H9 (cell line): ENCODE measurements around the gene ABCB11. TPM values are rescaled to one million over a fixed set of nuclear protein-coding genes. Genes with fewer than 3 reads are reported as not detected.

Experiments
- DNase-seq: peaks from one replicate; pipeline ENCODE4 v3.0.0-alpha.2; 2017
- H2AFZ ChIP-seq: one replicate; pipeline ENCODE4 v1.6.1; 2013; ENCODE audit warnings: mild to moderate bottlenecking, low read length, control low read depth, moderate library complexity
- H2AK5ac ChIP-seq: 2 replicates; pipeline ENCODE4 v1.6.1; 2013; ENCODE audit warnings: low read length, control low read depth, mixed read lengths; ENCODE audit not compliant: insufficient read length
- H2BK120ac ChIP-seq: one replicate; pipeline ENCODE4 v1.6.1; 2013; ENCODE audit warnings: low read depth, mild to moderate bottlenecking, low read length, control low read depth, inconsistent platforms; ENCODE audit not compliant: poor library complexity, severe bottlenecking
- H2BK12ac ChIP-seq: 2 replicates; pipeline ENCODE4 v1.6.1; 2013; ENCODE audit warnings: low read length, control low read depth, mixed read lengths, low read depth; ENCODE audit not compliant: insufficient read length
- H2BK15ac ChIP-seq: 2 replicates; pipeline ENCODE4 v1.6.1; 2013; ENCODE audit warnings: low read depth, low read length, control low read depth
- H2BK20ac ChIP-seq: one replicate; pipeline ENCODE4 v1.6.1; 2013; ENCODE audit warnings: low read depth, mild to moderate bottlenecking, low read length, control low read depth, inconsistent platforms; ENCODE audit not compliant: poor library complexity, severe bottlenecking
- H2BK5ac ChIP-seq: 2 replicates; pipeline ENCODE4 v1.6.1; 2013; ENCODE audit warnings: low read length, control low read depth, mixed read lengths; ENCODE audit not compliant: insufficient read length
- H3K14ac ChIP-seq: 2 replicates; pipeline ENCODE4 v1.6.1; 2013; ENCODE audit warnings: low read length, control low read depth; ENCODE audit not compliant: insufficient read depth
- H3K18ac ChIP-seq: 2 replicates; pipeline ENCODE4 v1.6.1; 2013; ENCODE audit warnings: low read depth, mild to moderate bottlenecking, mixed read lengths, low read length, control low read depth; ENCODE audit not compliant: insufficient read length
- H3K23ac ChIP-seq: 2 replicates; pipeline ENCODE4 v1.6.1; 2013; ENCODE audit warnings: low read length, control low read depth, mixed read lengths, low read depth; ENCODE audit not compliant: insufficient read length
- H3K23me2 ChIP-seq: 2 replicates; pipeline ENCODE4 v1.6.1; 2013; ENCODE audit warnings: low read depth, mild to moderate bottlenecking, mixed read lengths, low read length, control low read depth; ENCODE audit not compliant: insufficient read length, poor library complexity, severe bottlenecking
- H3K27ac ChIP-seq: 2 replicates; pipeline ENCODE4 v1.5.1; 2013; ENCODE audit warnings: low read length, control low read depth, mixed read lengths, low read depth; ENCODE audit not compliant: insufficient read length
- H3K27me3 ChIP-seq: 2 replicates; pipeline ENCODE4 v1.6.1; 2013; ENCODE audit warnings: low read length, control low read depth, inconsistent platforms; ENCODE audit not compliant: insufficient read depth
- H3K4ac ChIP-seq: 2 replicates; pipeline ENCODE4 v1.6.1; 2013; ENCODE audit warnings: low read depth, mild to moderate bottlenecking, control low read depth, inconsistent platforms, low read length, moderate library complexity
- H3K4me1 ChIP-seq: 2 replicates; pipeline ENCODE4 v1.6.1; 2013; ENCODE audit warnings: low read length, control low read depth, inconsistent platforms; ENCODE audit not compliant: insufficient read depth
- H3K4me2 ChIP-seq: 2 replicates; pipeline ENCODE4 v1.6.1; 2013; ENCODE audit warnings: low read length, control low read depth, mixed read lengths; ENCODE audit not compliant: insufficient read length, insufficient read depth
- H3K56ac ChIP-seq: 2 replicates; pipeline ENCODE4 v1.6.1; 2013; ENCODE audit warnings: low read depth, mild to moderate bottlenecking, mixed read lengths, low read length, control low read depth; ENCODE audit not compliant: insufficient read length
- H3K79me1 ChIP-seq: 2 replicates; pipeline ENCODE4 v1.6.1; 2013; ENCODE audit warnings: low read depth, mild to moderate bottlenecking, moderate library complexity, low read length, control low read depth, inconsistent platforms; ENCODE audit not compliant: insufficient read depth, poor library complexity, severe bottlenecking
- H3K79me2 ChIP-seq: 2 replicates; pipeline ENCODE4 v1.6.1; 2013; ENCODE audit warnings: low read length, control low read depth, inconsistent platforms; ENCODE audit not compliant: insufficient read depth
- H3K9ac ChIP-seq: 2 replicates; pipeline ENCODE4 v1.6.1; 2013; ENCODE audit warnings: low read length, control low read depth, mixed read lengths; ENCODE audit not compliant: insufficient read length; ENCODE audit errors: extremely low read depth
- H3K9me3 ChIP-seq: one replicate; pipeline ENCODE4 v1.6.1; 2013; ENCODE audit warnings: low read depth, low read length, inconsistent platforms; ENCODE audit not compliant: control insufficient read depth
- H3T11ph ChIP-seq: one replicate; pipeline ENCODE4 v1.6.1; 2013; ENCODE audit warnings: mild to moderate bottlenecking, low read length, control low read depth, inconsistent platforms
- H4K20me1 ChIP-seq: one replicate; pipeline ENCODE4 v1.6.1; 2013; ENCODE audit not compliant: control insufficient read depth, insufficient read length, insufficient read depth
- H4K5ac ChIP-seq: 2 replicates; pipeline ENCODE4 v1.6.1; 2013; ENCODE audit warnings: low read depth, mild to moderate bottlenecking, mixed read lengths, low read length, control low read depth; ENCODE audit not compliant: insufficient read length
- H4K8ac ChIP-seq: replicated peaks from 2 replicates; pipeline ENCODE4 v1.6.1; 2013; ENCODE audit warnings: low read length, control low read depth, mixed read lengths, low read depth; ENCODE audit not compliant: insufficient read length
- H4K91ac ChIP-seq: 2 replicates; pipeline ENCODE4 v1.6.1; 2013; ENCODE audit warnings: low read depth, mild to moderate bottlenecking, moderate library complexity, mixed read lengths, low read length, control low read depth; ENCODE audit not compliant: insufficient read length
- H3K27ac Mint-ChIP-seq, 3 experiments: 2 replicates in 2 of 3; 3 replicates in 1 of 3; pipeline ENCODE4 v1.8.0; 2020 to 2021; ENCODE audit warnings: mixed read lengths in 3 of 3, mild to moderate bottlenecking in 1 of 3, moderate library complexity in 1 of 3
- H3K27me3 Mint-ChIP-seq: 2 replicates; pipeline ENCODE4 v1.8.0; 2021; ENCODE audit warnings: low read depth, mild to moderate bottlenecking, moderate library complexity, mixed read lengths
- H3K36me3 Mint-ChIP-seq, 3 experiments: 2 replicates in 2 of 3; 3 replicates in 1 of 3; pipeline ENCODE4 v1.8.0; 2020 to 2021; ENCODE audit warnings: low read depth in 3 of 3, mixed read lengths in 3 of 3; ENCODE audit not compliant: insufficient read depth in 1 of 3
- H3K4me1 Mint-ChIP-seq, 2 experiments: 2 replicates each; pipeline ENCODE4 v1.8.0; 2020; ENCODE audit warnings: mixed read lengths in 2 of 2
- H3K4me3 Mint-ChIP-seq, 2 experiments: 2 replicates in 1 of 2; 3 replicates in 1 of 2; pipeline ENCODE4 v1.8.0; 2020 to 2021; ENCODE audit warnings: mild to moderate bottlenecking in 2 of 2, mixed read lengths in 2 of 2, moderate library complexity in 1 of 2
- H3K9me3 Mint-ChIP-seq, 2 experiments: 2 replicates in 1 of 2; 3 replicates in 1 of 2; pipeline ENCODE4 v1.8.0; 2020; ENCODE audit warnings: mild to moderate bottlenecking in 2 of 2, mixed read lengths in 2 of 2, moderate library complexity in 1 of 2
- WGBS: extraction: QIAGEN DNeasy Blood & Tissue Kit; methylation state at CpG from one replicate; pipeline ENCODE4 v1.1.7; 2013; ENCODE audit warnings: missing lambda C conversion rate, low lambda C conversion rate, mixed read lengths; ENCODE audit not compliant: insufficient read length; ENCODE audit errors: extremely low coverage; 5-methylcytosine and 5-hydroxymethylcytosine counted together
- total RNA-seq: library from RNA; stranded (reverse); gene quantifications from 2 replicates; pipeline ENCODE4 v1.2.1, GENCODE V29; 2021
- TF ChIP-seq, protein P1 (sequence below): fragments of 200-600 bp; sonication (generic); conservative IDR thresholded peaks from 3 replicates; pipeline ENCODE4 v1.8.0; 2021; ENCODE audit warnings: antibody characterized with exemption, mild to moderate bottlenecking

The ABCB11 gene
- total RNA-seq, 1 experiment from 2014 or later, result not detected

DNA sequence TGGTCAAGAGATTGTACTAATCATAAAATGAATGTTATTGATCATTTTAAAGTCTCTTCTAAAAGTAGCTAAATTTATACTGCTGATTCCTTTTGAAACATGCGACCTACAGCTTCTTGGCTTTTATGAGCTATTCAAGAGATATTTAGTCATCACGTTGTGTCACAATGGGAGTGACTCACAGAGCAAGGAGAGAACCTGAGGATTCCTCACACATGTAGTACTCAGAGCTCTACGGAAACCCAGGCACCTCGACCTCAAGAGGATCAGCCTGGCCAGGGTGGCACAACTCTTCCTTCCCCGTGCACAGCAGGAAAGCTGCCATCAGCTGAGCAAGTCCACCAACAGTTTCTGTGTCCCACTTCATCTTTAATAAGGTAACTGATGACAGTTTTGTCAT is 38.2 kb upstream of the ABCB11 start, which contains the start of gene DHRS9:
Gene DHRS9 (plus strand): TSS at position 223 of the 400 bp plus-strand sequence. CDS start 12,019 bp downstream, outside the sequence.
- no peak within 1 kb of the TSS for H3K9ac ChIP-seq
- H3K9me3 Mint-ChIP-seq, result no peaks in the 10 kb centered on the region
- H3K56ac ChIP-seq, result no peak within 1 kb of the TSS
- no peak within 1 kb of the TSS for H3K27ac Mint-ChIP-seq
- H3K4me2 ChIP-seq, result no peak within 1 kb of the TSS
- no peak within 1 kb of the TSS for H2BK15ac ChIP-seq
- H3K79me1 ChIP-seq, result no peaks in the 10 kb centered on the region
- no peaks in the 10 kb centered on the region for H3K4me1 ChIP-seq
- no peak within 1 kb of the TSS for H2AFZ ChIP-seq
- no CpG with 5 or more reads among the region's 5 CpGs for WGBS
- H3K27me3 ChIP-seq, result no peaks in the 10 kb centered on the region
- no peak within 1 kb of the TSS for H3K27ac ChIP-seq
- H3K27me3 Mint-ChIP-seq, result no peaks in the 10 kb centered on the region
- H2BK20ac ChIP-seq, result no peak within 1 kb of the TSS
- no peak within 1 kb of the TSS for H3K4ac ChIP-seq
- H4K8ac ChIP-seq, result no peak within 1 kb of the TSS
- TF ChIP-seq, protein P1, sequence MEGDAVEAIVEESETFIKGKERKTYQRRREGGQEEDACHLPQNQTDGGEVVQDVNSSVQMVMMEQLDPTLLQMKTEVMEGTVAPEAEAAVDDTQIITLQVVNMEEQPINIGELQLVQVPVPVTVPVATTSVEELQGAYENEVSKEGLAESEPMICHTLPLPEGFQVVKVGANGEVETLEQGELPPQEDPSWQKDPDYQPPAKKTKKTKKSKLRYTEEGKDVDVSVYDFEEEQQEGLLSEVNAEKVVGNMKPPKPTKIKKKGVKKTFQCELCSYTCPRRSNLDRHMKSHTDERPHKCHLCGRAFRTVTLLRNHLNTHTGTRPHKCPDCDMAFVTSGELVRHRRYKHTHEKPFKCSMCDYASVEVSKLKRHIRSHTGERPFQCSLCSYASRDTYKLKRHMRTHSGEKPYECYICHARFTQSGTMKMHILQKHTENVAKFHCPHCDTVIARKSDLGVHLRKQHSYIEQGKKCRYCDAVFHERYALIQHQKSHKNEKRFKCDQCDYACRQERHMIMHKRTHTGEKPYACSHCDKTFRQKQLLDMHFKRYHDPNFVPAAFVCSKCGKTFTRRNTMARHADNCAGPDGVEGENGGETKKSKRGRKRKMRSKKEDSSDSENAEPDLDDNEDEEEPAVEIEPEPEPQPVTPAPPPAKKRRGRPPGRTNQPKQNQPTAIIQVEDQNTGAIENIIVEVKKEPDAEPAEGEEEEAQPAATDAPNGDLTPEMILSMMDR, result no peak
- no peaks in the 10 kb centered on the region for H3K79me2 ChIP-seq
- H3K36me3 Mint-ChIP-seq, result no peaks in the 10 kb centered on the region
- H3K9me3 ChIP-seq, result no peaks in the 10 kb centered on the region
- no peak within 1 kb of the TSS for H3K23ac ChIP-seq
- no peak within 1 kb of the TSS for H2AK5ac ChIP-seq
- H3K14ac ChIP-seq, result no peak within 1 kb of the TSS
- no peak within 1 kb of the TSS for H3K18ac ChIP-seq
- H3K23me2 ChIP-seq, result no peaks in the 10 kb centered on the region
- H2BK5ac ChIP-seq, result no peak within 1 kb of the TSS
- H4K20me1 ChIP-seq, result no peaks in the 10 kb centered on the region
- no peak for DNase-seq
- H3K4me1 Mint-ChIP-seq, result peaks cover 0 to 5% of the 10 kb centered on the region in 2 experiments; a peak in 1 of 4 replicates
- H2BK120ac ChIP-seq, result no peak within 1 kb of the TSS
- no peak within 1 kb of the TSS for H3K4me3 Mint-ChIP-seq
- no peak within 1 kb of the TSS for H4K5ac ChIP-seq
- H4K91ac ChIP-seq, result no peak within 1 kb of the TSS
- no peak within 1 kb of the TSS for H3T11ph ChIP-seq
- no peak within 1 kb of the TSS for H2BK12ac ChIP-seq
